GM21529 (cell line): ENCODE measurements around the gene OS9.

Source experiments
- ATAC-seq: cut with Tn5 transposase; IDR thresholded peaks from one replicate; pipeline ENCODE4 v1.9.1; 2021; ENCODE audit not compliant: unreplicated experiment

OS9 gene

DNA sequence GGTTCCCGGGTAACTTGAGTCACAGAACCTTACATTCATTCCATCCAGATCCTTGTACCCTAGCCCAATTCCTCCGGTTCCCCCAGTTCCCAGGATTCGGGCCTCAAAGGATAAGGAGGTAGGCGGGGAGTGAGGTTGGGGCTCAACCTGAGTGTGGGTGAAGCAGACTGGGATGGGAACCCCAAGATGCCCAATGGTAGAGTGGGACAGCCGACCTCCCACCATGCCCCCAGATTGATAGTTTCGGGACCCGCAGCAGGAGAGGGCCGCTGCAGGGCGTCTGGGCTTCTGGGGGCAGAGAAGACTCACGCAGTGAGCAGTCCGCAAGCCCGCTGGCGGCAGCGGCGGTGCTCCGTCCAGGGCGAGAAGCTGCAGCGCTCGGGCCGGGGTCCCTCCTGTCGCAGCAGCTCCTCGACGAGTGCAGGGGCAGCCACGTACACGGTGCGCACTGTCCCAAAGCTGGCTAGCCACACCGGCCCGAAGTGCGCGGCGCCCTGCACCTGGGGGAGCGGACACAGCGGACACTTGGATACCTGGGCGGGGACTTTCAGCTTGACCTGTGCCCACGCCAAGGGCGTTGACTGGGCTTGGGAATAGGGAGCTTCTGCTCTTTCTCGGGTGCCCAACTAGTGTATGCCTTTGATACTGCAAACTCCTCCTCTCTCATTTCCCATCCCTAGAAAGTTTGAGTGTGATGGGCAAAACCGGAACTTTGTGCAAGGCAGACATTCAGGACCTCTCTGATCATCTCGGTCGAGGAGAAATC, 71.9 kb downstream of the OS9 start:
- ATAC-seq = no peak

DNA sequence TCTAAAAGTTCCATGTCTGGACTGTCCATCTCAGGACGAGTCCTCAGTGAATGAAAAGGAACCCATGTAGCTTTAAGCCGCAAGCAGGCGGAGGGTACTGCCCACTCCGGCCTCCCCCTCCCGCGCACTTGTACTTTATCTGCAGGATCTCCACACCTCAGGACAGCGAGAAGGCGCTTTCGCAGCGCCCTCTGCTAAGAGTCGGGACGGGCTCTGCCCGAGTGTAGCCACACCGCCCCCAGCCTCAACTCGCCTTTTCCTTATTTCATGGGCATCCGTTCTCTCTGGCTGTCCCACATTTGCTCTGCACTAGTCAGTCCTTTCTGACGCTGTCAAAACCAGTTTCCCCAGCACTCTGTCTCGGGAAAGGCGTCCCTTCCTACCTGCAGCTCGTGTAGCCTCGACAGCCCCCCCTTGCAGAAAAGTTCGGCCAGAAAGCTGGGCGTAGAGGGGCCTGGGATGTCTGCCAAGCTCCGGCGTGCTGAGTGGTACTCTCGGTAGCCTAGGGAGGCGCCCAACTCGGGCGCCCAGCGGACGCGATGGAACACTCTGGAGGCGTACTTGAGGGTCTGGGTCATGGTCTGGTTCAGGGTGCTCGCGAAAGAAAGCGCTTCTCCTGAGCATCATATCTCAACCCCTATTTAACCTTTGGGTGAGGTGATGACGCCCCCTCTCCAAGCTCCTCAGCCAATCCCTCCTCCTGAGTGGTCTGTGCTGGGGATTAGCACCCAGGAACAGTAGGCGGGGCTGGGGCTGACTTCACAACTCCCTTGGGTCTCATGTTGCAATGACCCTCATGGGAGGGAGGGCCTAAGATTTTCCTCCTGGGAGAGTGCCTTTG, 72.8 kb downstream of the OS9 start, which contains the start of gene CYP27B1:
Gene CYP27B1, minus strand, starts transcription at position 615 of the 841 bp plus-strand sequence. Its CDS starts 37 bp downstream, at position 578.
- no peak for ATAC-seq

DNA sequence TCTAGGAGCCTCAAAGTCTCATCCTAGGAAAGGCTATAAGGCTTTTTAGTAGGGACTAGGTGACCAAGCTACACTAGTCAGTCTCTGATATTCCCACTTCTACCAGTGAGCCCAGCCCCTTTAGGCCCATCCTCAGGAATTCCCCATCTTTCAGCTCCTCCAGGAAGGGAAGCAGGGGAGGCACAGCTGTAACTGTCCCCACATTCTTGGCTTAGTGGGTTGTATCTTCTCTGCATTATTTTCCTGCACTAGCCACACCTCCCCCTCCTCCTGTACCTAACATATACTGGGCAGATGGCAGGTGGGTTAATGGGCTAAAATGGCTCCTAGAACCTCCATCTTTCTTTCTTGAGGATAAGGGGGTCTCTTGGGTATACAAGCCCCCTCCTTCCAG, 73.4 kb downstream of the OS9 start:
- no peak for ATAC-seq

DNA sequence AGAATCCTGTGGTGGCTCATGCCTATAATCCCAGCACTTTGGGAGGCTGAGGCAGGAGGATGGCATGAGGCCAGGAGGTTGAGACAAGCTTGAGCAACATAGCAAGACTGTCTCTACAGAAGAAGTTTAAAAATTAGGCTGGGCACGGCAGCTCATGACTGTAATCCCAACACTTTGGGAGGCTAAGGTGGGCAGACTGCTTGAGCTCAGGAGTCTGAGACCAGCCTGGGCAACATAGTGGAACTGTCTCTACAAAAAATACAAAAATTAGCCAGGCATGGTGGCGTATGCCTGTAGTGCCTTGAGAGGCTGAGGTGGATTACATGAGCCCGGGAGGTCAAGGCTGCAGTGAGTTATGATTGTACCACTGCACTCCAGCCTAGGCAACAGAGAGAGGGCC, 73.9 kb downstream of the OS9 start:
- no peak for ATAC-seq

DNA sequence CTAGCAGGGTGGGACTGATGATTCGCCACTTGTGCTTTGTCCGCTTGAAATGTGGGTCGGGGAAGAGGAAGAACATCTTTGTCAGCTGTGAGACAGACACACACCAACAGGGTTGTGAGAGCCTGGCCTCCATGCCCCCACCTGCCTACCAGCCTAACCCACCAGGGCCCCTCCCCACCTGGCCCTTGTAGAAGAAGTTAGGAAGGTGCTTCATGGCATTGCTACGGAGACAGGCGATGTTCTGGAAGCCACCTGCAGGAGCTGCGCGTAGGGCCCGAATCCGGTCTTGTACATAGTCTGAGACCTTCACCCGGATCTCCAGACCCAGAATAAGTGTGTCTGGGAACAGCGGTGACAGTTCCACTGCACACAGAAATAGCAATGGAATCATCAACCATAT, 75.7 kb downstream of the OS9 start:
- ATAC-seq = no peak

DNA sequence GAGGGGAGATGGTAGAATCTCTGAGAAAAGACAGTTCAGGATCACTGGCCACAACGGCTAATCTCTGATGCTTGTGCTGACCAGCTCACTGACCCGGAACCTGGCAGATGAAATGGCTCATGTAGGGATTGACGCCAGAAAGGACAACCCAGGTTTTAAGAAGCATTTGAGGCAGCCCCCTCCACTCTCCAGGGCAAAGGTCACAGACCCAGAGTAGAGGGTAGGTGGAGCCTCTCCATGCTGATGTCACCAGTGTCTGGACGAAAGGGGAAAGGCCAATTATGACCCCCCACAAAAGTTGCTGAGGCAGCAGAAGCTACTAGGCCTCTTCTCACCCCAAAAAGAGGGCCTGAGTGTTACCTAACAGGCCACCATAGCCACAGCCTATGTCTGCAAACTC, 76.8 kb downstream of the OS9 start:
- ATAC-seq = no peak
